K562 (cell line): ENCODE results near the gene SNRPD2. TPM values are rescaled to one million over a fixed set of nuclear protein-coding genes. Genes with fewer than 3 reads are reported as not detected.

Experiments
- ADNP ChIP-seq: fragments of 200-800 bp; sonication (Bioruptor generic); IDR thresholded peaks from 2 replicates; pipeline ENCODE4 v1.6.1; 2016; ENCODE audit warnings: missing genetic modification characterization, missing compliant biosample characterization
- C11orf30 ChIP-seq: fragments of 450-650 bp; IDR thresholded peaks from 2 replicates; pipeline ENCODE4 v1.6.1; 2016; ENCODE audit warnings: low read depth, mild to moderate bottlenecking
- CHCHD3 ChIP-seq: fragments of 250-450 bp; sonication (Bioruptor Pico); IDR thresholded peaks from 2 replicates; pipeline ENCODE4 v2.1.2; 2022; ENCODE audit warnings: mild to moderate bottlenecking
- FOXA3 ChIP-seq, 2 experiments: fragments of 450-650 bp in 1 of 2; sonication (generic) in 1 of 2; formaldehyde crosslinking; IDR thresholded peaks in 1 of 2; conservative IDR thresholded peaks in 1 of 2; 2 replicates each; pipeline versions ENCODE4 v1.4.0 to v1.8.0; 2020 to 2022; ENCODE audit warnings: mild to moderate bottlenecking in 2 of 2, missing genetic modification reagents in 1 of 2
- HDAC2 ChIP-seq: fragments of 450-650 bp; IDR thresholded peaks from 2 replicates; pipeline ENCODE4 v1.6.1; 2016; ENCODE audit warnings: mild to moderate bottlenecking
- MBD2 ChIP-seq: sonication (generic); IDR thresholded peaks from 2 replicates; pipeline ENCODE4 v1.6.1; 2016; ENCODE audit warnings: low read depth, borderline replicate concordance
- NFE2 ChIP-seq: IDR thresholded peaks from 2 replicates; pipeline ENCODE4 v1.6.1; 2014; ENCODE audit warnings: antibody characterized with exemption, low read depth
- NFIC ChIP-seq: fragments of 450-650 bp; IDR thresholded peaks from 2 replicates; pipeline ENCODE4 v1.6.1; 2017; ENCODE audit warnings: mild to moderate bottlenecking, inconsistent platforms
- PCBP2 ChIP-seq: fragments of 200-400 bp; formaldehyde crosslinking; IDR thresholded peaks from 2 replicates; pipeline ENCODE4 v1.6.1; 2018; ENCODE audit warnings: low read length, low read depth, mild to moderate bottlenecking, moderate library complexity; ENCODE audit not compliant: poor library complexity, severe bottlenecking
- POLR2A ChIP-seq: fragments of 450-650 bp; conservative IDR thresholded peaks from 2 replicates; pipeline ENCODE4 v1.6.1; 2016
- PURB ChIP-seq: sonication (generic); formaldehyde crosslinking; IDR thresholded peaks from 2 replicates; pipeline ENCODE4 v1.9.0; 2021; ENCODE audit warnings: low read depth, mild to moderate bottlenecking, missing genetic modification reagents
- RB1 ChIP-seq: fragments of 450-650 bp; IDR thresholded peaks from 2 replicates; pipeline ENCODE4 v1.6.1; 2017; ENCODE audit warnings: low read depth, mild to moderate bottlenecking
- RBBP5 ChIP-seq: fragments of 200-600 bp; sonication (generic); IDR thresholded peaks from 2 replicates; pipeline ENCODE4 v1.6.1; 2012; ENCODE audit warnings: borderline replicate concordance, mild to moderate bottlenecking, low read length, control low read depth, inconsistent platforms; ENCODE audit not compliant: insufficient read depth, poor library complexity, severe bottlenecking
- RBM15 ChIP-seq: fragments of 200-400 bp; formaldehyde crosslinking; IDR thresholded peaks from 2 replicates; pipeline ENCODE4 v1.6.1; 2018; ENCODE audit warnings: mild to moderate bottlenecking, low read length, moderate library complexity; ENCODE audit not compliant: insufficient read depth
- RBM17 ChIP-seq: fragments of 200-400 bp; formaldehyde crosslinking; IDR thresholded peaks from 2 replicates; pipeline ENCODE4 v1.6.1; 2017; ENCODE audit warnings: low read depth, mild to moderate bottlenecking, low read length, borderline replicate concordance
- RBM34 ChIP-seq: fragments of 200-400 bp; formaldehyde crosslinking; IDR thresholded peaks from 2 replicates; pipeline ENCODE4 v1.6.1; 2018; ENCODE audit warnings: low read length, borderline replicate concordance; ENCODE audit not compliant: insufficient read depth
- TOE1 ChIP-seq, 2 experiments: fragments of 450-650 bp in 1 of 2; sonication (generic) in 1 of 2; formaldehyde crosslinking in 1 of 2; IDR thresholded peaks; 2 replicates each; pipeline versions ENCODE4 v1.7.1 to v1.8.0; 2016 to 2022; ENCODE audit warnings: borderline replicate concordance in 2 of 2, mild to moderate bottlenecking in 2 of 2, antibody characterized with exemption in 1 of 2, inconsistent platforms in 1 of 2, low read depth in 1 of 2, missing genetic modification reagents in 1 of 2, moderate library complexity in 1 of 2
- U2AF1 ChIP-seq: fragments of 200-400 bp; formaldehyde crosslinking; optimal IDR thresholded peaks from 2 replicates; pipeline ENCODE3; 2017; ENCODE audit warnings: mild to moderate bottlenecking, low read depth, low read length, moderate library complexity
- polyA plus RNA-seq, 8 experiments: library from polyadenylated mRNA; depleted of rRNA in 4 of 8; stranded (reverse) in 5 of 8; unstranded in 3 of 8; fragments of >200 nt; fragmentation: Nextera tagmentation in 2 of 8; fragmentation: Illumina TruSeq in 1 of 8; extraction: Ambion mirVana in 2 of 8; extraction: Trizol in 1 of 8; gene quantifications; 2 replicates each; pipeline versions ENCODE4 v1.2.1 to v1.2.3, GENCODE V29; 2011 to 2014; ENCODE audit warnings: inconsistent platforms in 1 of 8, missing spikeins in 1 of 8
- total RNA-seq, 7 experiments: library from RNA; depleted of rRNA in 6 of 7; stranded (reverse); fragments of >200 nt in 6 of 7; fragmentation: Illumina TruSeq in 2 of 7; extraction: Trizol in 2 of 7; gene quantifications; 2 replicates each; pipeline versions ENCODE4 v1.2.1 to v1.2.3, GENCODE V29; 2011 to 2021; ENCODE audit warnings: low replicate concordance in 1 of 7
- TF ChIP-seq, protein P1 (sequence below): fragments of 450-650 bp; IDR thresholded peaks from 2 replicates; pipeline ENCODE4 v1.6.1; 2018; ENCODE audit warnings: mild to moderate bottlenecking, low read depth; ENCODE audit not compliant: partially characterized antibody
- TF ChIP-seq, protein P2 (sequence below): fragments of 250-450 bp; sonication (Bioruptor Pico); IDR thresholded peaks from 2 replicates; pipeline ENCODE4 v1.4.0; 2020; ENCODE audit warnings: mild to moderate bottlenecking, moderate library complexity
- TF ChIP-seq, protein P3 (sequence below): fragments of 450-650 bp; IDR thresholded peaks from 2 replicates; pipeline ENCODE4 v1.6.1; 2016

The SNRPD2 gene
- total and polyA plus RNA-seq, 9 of the 15 experiments (the other 6 are each of a cell fraction or from before 2014, with no cell fraction given), result 728 to 4,411 (median 1,029) TPM

DNA sequence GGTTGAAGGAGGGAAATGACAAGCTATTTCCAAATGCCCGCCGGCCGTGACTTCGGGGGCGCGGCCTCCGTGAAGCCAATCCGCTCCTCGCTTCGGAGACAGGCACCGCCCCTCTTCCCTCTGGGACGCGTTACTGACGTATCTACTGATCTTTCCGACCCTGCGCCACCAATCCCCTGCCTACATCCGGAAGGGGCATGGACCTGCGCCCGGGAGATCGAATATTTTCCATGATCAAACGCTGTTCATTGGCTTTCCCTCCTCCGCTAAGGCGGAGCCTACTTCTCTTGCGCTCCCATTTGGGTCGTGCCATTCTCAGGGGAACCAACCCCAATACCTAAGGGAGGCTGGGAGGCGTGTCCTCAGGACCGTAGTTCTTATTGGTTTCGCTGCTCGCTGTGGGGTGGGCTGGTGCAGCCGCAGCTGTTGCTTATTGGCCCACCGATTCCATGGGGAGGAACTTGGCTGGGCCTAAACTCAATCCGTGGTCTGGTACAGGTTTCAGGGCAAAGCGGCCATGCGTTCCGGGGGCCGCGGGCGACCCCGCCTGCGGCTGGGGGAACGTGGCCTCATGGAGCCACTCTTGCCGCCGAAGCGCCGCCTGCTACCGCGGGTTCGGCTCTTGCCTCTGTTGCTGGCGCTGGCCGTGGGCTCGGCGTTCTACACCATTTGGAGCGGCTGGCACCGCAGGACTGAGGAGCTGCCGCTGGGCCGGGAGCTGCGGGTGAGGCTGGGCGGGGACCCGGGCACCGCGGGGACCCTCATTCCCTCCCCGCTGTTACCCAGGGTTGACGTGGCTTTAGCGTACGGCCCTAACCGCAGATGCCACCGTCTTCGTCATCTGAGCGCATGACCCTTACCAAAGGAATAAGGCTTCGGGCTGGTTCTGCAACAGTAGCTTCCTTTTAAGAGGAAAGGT, 693 bp upstream of the SNRPD2 start, which contains the start of gene QPCTL (continued):
- TF ChIP-seq, protein P1, sequence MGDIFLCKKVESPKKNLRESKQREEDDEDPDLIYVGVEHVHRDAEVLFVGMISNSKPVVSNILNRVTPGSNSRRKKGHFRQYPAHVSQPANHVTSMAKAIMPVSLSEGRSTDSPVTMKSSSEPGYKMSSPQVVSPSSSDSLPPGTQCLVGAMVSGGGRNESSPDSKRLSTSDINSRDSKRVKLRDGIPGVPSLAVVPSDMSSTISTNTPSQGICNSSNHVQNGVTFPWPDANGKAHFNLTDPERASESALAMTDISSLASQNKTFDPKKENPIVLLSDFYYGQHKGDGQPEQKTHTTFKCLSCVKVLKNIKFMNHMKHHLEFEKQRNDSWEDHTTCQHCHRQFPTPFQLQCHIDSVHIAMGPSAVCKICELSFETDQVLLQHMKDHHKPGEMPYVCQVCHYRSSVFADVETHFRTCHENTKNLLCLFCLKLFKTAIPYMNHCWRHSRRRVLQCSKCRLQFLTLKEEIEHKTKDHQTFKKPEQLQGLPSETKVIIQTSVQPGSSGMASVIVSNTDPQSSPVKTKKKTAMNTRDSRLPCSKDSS, result no peak
- TF ChIP-seq RB1 (0 out of 2 replicates have a peak, but pooled peaks have one; percentile 71), PCBP2 (no peak), RBM15 (no peak), NFIC (no peak), HDAC2 (no peak), POLR2A (peak; percentile 84), CHCHD3 (CRISPR knock-in tag) (no peak), MBD2 (peak; percentile 82; the same call in 1 of the 2 replicates), ADNP (tag) (no peak), U2AF1 (no peak), C11orf30 (no peak), PURB (no peak), RBM34 (no peak), TOE1 (IDR thresholded peaks at IDR 0.05; ENCODE audit: borderline replicate concordance) (no peak), TOE1 (CRISPR knock-in tag; IDR thresholded peaks at IDR 0.05; ENCODE audit: borderline replicate concordance, low read depth) (no peak), RBM17 (no peak), NFE2 (no peak), FOXA3 (CRISPR knock-in tag; conservative IDR thresholded peaks at IDR 0.05 in 1 of 2, IDR thresholded peaks at IDR 0.05 in 1 of 2) (peak in 1 of 2 experiments; percentile 39; a peak in 1 of 4 replicates), RBBP5 (peak; percentile 51)
- TF ChIP-seq, protein P2, sequence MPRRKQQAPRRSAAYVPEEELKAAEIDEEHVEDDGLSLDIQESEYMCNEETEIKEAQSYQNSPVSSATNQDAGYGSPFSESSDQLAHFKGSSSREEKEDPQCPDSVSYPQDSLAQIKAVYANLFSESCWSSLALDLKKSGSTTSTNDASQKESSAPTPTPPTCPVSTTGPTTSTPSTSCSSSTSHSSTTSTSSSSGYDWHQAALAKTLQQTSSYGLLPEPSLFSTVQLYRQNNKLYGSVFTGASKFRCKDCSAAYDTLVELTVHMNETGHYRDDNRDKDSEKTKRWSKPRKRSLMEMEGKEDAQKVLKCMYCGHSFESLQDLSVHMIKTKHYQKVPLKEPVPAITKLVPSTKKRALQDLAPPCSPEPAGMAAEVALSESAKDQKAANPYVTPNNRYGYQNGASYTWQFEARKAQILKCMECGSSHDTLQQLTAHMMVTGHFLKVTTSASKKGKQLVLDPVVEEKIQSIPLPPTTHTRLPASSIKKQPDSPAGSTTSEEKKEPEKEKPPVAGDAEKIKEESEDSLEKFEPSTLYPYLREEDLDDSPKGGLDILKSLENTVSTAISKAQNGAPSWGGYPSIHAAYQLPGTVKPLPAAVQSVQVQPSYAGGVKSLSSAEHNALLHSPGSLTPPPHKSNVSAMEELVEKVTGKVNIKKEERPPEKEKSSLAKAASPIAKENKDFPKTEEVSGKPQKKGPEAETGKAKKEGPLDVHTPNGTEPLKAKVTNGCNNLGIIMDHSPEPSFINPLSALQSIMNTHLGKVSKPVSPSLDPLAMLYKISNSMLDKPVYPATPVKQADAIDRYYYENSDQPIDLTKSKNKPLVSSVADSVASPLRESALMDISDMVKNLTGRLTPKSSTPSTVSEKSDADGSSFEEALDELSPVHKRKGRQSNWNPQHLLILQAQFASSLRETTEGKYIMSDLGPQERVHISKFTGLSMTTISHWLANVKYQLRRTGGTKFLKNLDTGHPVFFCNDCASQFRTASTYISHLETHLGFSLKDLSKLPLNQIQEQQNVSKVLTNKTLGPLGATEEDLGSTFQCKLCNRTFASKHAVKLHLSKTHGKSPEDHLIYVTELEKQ (CRISPR knock-in tag), result no peak
- TF ChIP-seq, protein P3, sequence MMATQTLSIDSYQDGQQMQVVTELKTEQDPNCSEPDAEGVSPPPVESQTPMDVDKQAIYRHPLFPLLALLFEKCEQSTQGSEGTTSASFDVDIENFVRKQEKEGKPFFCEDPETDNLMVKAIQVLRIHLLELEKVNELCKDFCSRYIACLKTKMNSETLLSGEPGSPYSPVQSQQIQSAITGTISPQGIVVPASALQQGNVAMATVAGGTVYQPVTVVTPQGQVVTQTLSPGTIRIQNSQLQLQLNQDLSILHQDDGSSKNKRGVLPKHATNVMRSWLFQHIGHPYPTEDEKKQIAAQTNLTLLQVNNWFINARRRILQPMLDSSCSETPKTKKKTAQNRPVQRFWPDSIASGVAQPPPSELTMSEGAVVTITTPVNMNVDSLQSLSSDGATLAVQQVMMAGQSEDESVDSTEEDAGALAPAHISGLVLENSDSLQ, result peak; percentile 85
